A549 (cell line): Measurements from ENCODE around the gene DVL2. TPM values are rescaled to one million over a fixed set of nuclear protein-coding genes. Genes with fewer than 3 reads are reported as not detected.
A peak's percentile ranks its signal among the peaks of the same experiment; 100 is the strongest.

Experiments used
- ATAC-seq, 2 experiments: fragments of 200-7000 bp in 1 of 2; fragments of >200 bp in 1 of 2; cut with Nextera tagmentation in 1 of 2; cut with Tn5 transposase in 1 of 2; 3 replicates each; pipeline versions ENCODE4 v1.8.0 to v1.9.1; 2018 to 2020; ENCODE audit warnings: mild to moderate bottlenecking in 1 of 2, moderate library complexity in 1 of 2
- CTCF ChIA-PET: fragments of 300-600 bp; sonication (Branson Sonifier 250); formaldehyde crosslinking; extraction: SDS; loops from one replicate; lab custom pipeline; 2021; ENCODE audit warnings: antibody characterized with exemption, inconsistent platforms; lab: Yijun Ruan, JAX
- POLR2A ChIA-PET: fragments of 350-600 bp; formaldehyde crosslinking; extraction: SDS; loops from one replicate; lab custom pipeline; 2021; ENCODE audit warnings: antibody characterized with exemption, inconsistent platforms; lab: Yijun Ruan, JAX
- DNase-seq, 2 experiments: peaks; one replicate each; pipeline versions ENCODE4 v3.0.0 to v3.0.0-alpha.2; 2011 to 2016; ENCODE audit warnings: low read depth in 1 of 2, low spot score in 1 of 2
- FAIRE-seq: peaks from 2 replicates; lab custom pipeline; 2011; peaks lifted over from hg19 to GRCh38; lab: Jason Lieb, UNC
- H3K27ac ChIP-seq, 2 experiments: fragments of >200 bp; sonication (Bioruptor Twin); formaldehyde crosslinking; 3 replicates each; pipeline ENCODE4 v1.5.1; 2016 to 2017
- H3K4me1 ChIP-seq: fragments of >200 bp; sonication (Bioruptor Twin); formaldehyde crosslinking; 3 replicates; pipeline ENCODE4 v1.6.1; 2016
- H3K4me2 ChIP-seq: fragments of >200 bp; sonication (Bioruptor Twin); formaldehyde crosslinking; 3 replicates; pipeline ENCODE4 v1.6.1; 2016
- H3K4me3 ChIP-seq: fragments of >200 bp; sonication (Bioruptor Twin); formaldehyde crosslinking; 3 replicates; pipeline ENCODE4 v1.5.1; 2016
- H3K9me3 ChIP-seq: fragments of >200 bp; sonication (Bioruptor Twin); formaldehyde crosslinking; 3 replicates; pipeline ENCODE4 v1.6.1; 2016
- CEBPB ChIP-seq, 2 experiments: fragments of >200 bp in 1 of 2; sonication (Bioruptor Twin) in 1 of 2; formaldehyde crosslinking in 1 of 2; IDR thresholded peaks; 2 replicates each; pipeline ENCODE4 v1.6.1; 2012 to 2016
- FOXS1 ChIP-seq: fragments of 250-450 bp; sonication (Bioruptor Pico); IDR thresholded peaks from 2 replicates; pipeline ENCODE4 v1.5.0; 2020; ENCODE audit warnings: mild to moderate bottlenecking, moderate library complexity
- HEYL ChIP-seq: fragments of 250-450 bp; sonication (Bioruptor Pico); IDR thresholded peaks from 2 replicates; pipeline ENCODE4 v1.8.0; 2021; ENCODE audit warnings: mild to moderate bottlenecking, moderate library complexity
- JUN ChIP-seq, 2 experiments: fragments of >200 bp; sonication (Bioruptor Twin); formaldehyde crosslinking; IDR thresholded peaks; 2 replicates in 1 of 2; 3 replicates in 1 of 2; pipeline ENCODE4 v1.6.1; 2016 to 2017
- MAFK ChIP-seq: fragments of 450-650 bp; IDR thresholded peaks from 2 replicates; pipeline ENCODE4 v1.6.1; 2014; ENCODE audit not compliant: partially characterized antibody
- NPAS2 ChIP-seq: fragments of 250-450 bp; sonication (Bioruptor Pico); IDR thresholded peaks from 2 replicates; pipeline ENCODE4 v1.8.0; 2022; ENCODE audit warnings: mild to moderate bottlenecking, moderate library complexity, borderline replicate concordance
- POLR2A ChIP-seq: IDR thresholded peaks from 2 replicates; pipeline ENCODE4 v1.6.1; 2012; ENCODE audit warnings: mild to moderate bottlenecking, low read length
- POLR2AphosphoS2 ChIP-seq: conservative IDR thresholded peaks from 2 replicates; pipeline ENCODE4 v1.6.1; 2012; ENCODE audit warnings: low read length, improper control_type of control experiment, inconsistent platforms
- RAD21 ChIP-seq, 2 experiments: fragments of >200 bp in 1 of 2; sonication (Bioruptor Twin) in 1 of 2; formaldehyde crosslinking in 1 of 2; IDR thresholded peaks in 1 of 2; conservative IDR thresholded peaks in 1 of 2; 2 replicates in 1 of 2; 3 replicates in 1 of 2; pipeline ENCODE4 v1.6.1; 2012 to 2018; ENCODE audit warnings: inconsistent platforms in 1 of 2
- RCOR1 ChIP-seq: fragments of 150-350 bp; IDR thresholded peaks from 2 replicates; pipeline ENCODE4 v1.6.1; 2014; ENCODE audit warnings: antibody characterized with exemption, low read length, low read depth
- SMC3 ChIP-seq: fragments of >200 bp; sonication (Bioruptor Twin); formaldehyde crosslinking; IDR thresholded peaks from 3 replicates; pipeline ENCODE4 v1.6.1; 2018; ENCODE audit warnings: inconsistent platforms
- TFCP2L1 ChIP-seq: fragments of 250-450 bp; sonication (Bioruptor Pico); IDR thresholded peaks from 2 replicates; pipeline ENCODE4 v1.5.0; 2021; ENCODE audit warnings: mild to moderate bottlenecking
- TP53 ChIP-seq: fragments of 250-450 bp; sonication (Bioruptor Pico); IDR thresholded peaks from 2 replicates; pipeline ENCODE4 v1.5.0; 2021; ENCODE audit warnings: mild to moderate bottlenecking, moderate library complexity
- ZSCAN20 ChIP-seq: fragments of 250-450 bp; sonication (Bioruptor Pico); IDR thresholded peaks from 2 replicates; pipeline ENCODE4 v1.8.0; 2022; ENCODE audit warnings: mild to moderate bottlenecking, moderate library complexity
- WGBS: methylation state at CpG from one replicate; pipeline ENCODE4 v1.1.6; 2017; ENCODE audit errors: missing lambda C conversion rate; 5-methylcytosine and 5-hydroxymethylcytosine counted together
- polyA plus RNA-seq, 4 experiments: library from polyadenylated mRNA; depleted of rRNA in 3 of 4; stranded (reverse); fragments of >200 nt; fragmentation: RNase III in 1 of 4; extraction: RNeasy Plus Mini Kit Qiagen cat#74134 plus additional on column Dnase treatment in 1 of 4; gene quantifications; 2 replicates in 3 of 4; 3 replicates in 1 of 4; pipeline ENCODE4 v1.2.3, GENCODE V29; 2011 to 2017
- TF ChIP-seq, protein P1 (sequence below): IDR thresholded peaks from 2 replicates; pipeline ENCODE4 v1.6.1; 2012
- TF ChIP-seq, protein P2 (sequence below): fragments of >200 bp; sonication (Bioruptor Twin); formaldehyde crosslinking; IDR thresholded peaks from 3 replicates; pipeline ENCODE4 v1.5.1; 2016
- TF ChIP-seq, protein P3 (sequence below): IDR thresholded peaks from 2 replicates; pipeline ENCODE4 v1.6.1; 2012

Gene DVL2
- polyA plus RNA-seq, 2 of the 4 experiments (the other 2 are of a cell fraction), result 5.7 to 40.4 TPM

DNA sequence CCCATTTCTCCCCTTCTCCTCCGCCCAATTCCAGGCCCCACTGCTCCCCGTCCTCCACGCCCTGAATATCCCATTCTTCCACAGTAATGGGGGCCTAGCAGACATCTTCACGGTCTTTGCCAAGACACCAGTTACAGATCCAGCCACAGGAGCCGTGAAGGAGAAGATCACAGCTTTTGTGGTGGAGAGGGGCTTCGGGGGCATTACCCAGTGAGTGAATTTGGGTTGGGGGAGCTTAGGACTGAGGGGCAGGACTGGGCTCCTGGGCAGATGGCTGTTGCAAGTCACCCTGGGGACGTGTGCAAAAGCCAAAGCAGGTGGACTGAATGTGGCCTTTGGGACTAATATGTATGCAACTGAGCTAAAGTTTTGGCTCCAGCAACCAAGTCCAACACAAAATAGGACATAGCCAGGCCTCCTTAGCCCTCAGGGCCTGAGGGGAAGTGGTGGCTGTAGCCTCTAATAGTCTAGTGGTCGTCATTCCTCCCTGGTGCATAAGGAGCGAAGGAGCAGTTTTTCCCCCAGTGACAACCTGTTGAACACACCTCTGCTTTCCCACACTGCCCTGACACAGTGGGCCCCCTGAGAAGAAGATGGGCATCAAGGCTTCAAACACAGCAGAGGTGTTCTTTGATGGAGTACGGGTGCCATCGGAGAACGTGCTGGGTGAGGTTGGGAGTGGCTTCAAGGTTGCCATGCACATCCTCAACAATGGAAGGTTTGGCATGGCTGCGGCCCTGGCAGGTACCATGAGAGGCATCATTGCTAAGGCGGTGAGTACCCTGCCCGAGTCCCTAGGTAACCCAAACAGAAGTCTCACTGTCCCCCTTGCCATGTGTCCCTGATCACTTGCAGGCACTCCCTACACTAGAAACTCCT is 12.0 kb downstream of the DVL2 start:
- CTCF ChIA-PET, result interaction anchor here (1.0 to 10.0 kb wide), 8 partner anchors 15 to 177 kb away, joined by 3 to 169 read pairs (median 6); partner anchors contain the start of genes DVL2, GABARAP and PHF23
- Histone ChIP-seq H3K4me2 (no peak overlapping the region), H3K4me1 (peaks cover 30% of the 10 kb centered on the region), H3K4me3 (no peak overlapping the region), H3K9me3 (no peaks in the 10 kb centered on the region)
- no peak for ATAC-seq
- no peak for FAIRE-seq
- DNase-seq, result no peak
- POLR2A ChIA-PET, result interaction anchor here (0.8 to 0.9 kb wide), 2 partner anchors 12 to 16 kb away, joined by 3 read pairs; partner anchors contain the start of gene DVL2
- TF ChIP-seq RCOR1 (no peak), JUN (IDR thresholded peaks at IDR 0.05) (peak; percentile 19 to 37; a peak in 2 of 5 replicates), POLR2AphosphoS2 (peak; percentile 67; the same call in 1 of the 2 replicates), POLR2A (0 out of 2 replicates have a peak, but pooled peaks have one; percentile 4)
- TF ChIP-seq, all 56 proteins: peak for 3
- 88% methylated on average over 15 of the region's 15 CpGs for WGBS
- H3K27ac ChIP-seq, result no peak overlapping the region

DNA sequence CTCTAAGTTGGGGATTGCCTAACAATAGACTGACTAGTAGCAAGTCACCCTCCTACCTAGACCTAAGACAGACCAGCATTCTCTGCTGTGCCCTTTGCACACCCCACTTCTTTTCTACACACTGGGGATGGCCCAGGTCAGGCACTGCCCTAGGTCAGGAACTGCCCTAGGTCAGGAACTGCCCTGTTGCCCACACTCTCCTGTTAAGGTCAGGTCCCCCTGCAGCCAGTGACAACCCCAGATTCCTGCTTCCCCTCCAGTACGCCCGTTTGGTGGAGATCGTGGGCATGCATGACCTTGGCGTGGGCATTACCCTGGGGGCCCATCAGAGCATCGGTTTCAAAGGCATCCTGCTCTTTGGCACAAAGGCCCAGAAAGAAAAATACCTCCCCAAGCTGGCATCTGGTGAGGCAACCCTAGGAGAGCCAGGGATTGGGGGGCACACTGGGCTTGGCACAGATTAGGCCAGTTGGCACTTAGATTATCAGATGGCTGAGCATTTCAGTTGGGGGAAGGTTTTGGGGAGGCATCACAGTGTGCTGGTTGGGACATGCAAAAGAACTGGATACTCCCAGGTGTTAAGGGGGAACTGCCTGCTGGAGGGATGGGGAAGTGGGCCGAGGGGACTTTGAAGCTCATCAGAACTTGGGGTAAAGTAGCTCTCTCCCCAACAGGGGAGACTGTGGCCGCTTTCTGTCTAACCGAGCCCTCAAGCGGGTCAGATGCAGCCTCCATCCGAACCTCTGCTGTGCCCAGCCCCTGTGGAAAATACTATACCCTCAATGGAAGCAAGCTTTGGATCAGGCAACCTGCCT is 12.8 kb downstream of the DVL2 start:
- H3K4me3 ChIP-seq, result no peak overlapping the region
- ATAC-seq (peak in 1 of 2 experiments; percentile 0; a peak in 2 of 6 replicates), DNase-seq (no peak), FAIRE-seq (no peak)
- H3K9me3 ChIP-seq, result no peaks in the 10 kb centered on the region
- WGBS, result 90% methylated on average over 10 of the region's 10 CpGs
- CTCF ChIA-PET, result interaction anchor here (0.6 to 10.0 kb wide), 26 partner anchors 12 to 644 kb away, joined by 3 to 169 read pairs (median 4); partner anchors contain the start of genes DVL2, GABARAP and PHF23
- H3K4me2 ChIP-seq, result peak overlapping the region; percentile 86
- peaks cover 36% of the 10 kb centered on the region for H3K4me1 ChIP-seq
- TF ChIP-seq, protein P1, sequence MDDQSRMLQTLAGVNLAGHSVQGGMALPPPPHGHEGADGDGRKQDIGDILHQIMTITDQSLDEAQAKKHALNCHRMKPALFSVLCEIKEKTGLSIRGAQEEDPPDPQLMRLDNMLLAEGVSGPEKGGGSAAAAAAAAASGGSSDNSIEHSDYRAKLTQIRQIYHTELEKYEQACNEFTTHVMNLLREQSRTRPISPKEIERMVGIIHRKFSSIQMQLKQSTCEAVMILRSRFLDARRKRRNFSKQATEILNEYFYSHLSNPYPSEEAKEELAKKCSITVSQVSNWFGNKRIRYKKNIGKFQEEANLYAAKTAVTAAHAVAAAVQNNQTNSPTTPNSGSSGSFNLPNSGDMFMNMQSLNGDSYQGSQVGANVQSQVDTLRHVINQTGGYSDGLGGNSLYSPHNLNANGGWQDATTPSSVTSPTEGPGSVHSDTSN, result peak; percentile 14
- no peak; the same call in 1 of the 2 replicates for TF ChIP-seq TP53 (CRISPR knock-in tag)
- POLR2A ChIA-PET, result interaction anchor here (0.8 to 2.7 kb wide), 8 partner anchors 8 to 93 kb away, joined by 3 to 63 read pairs (median 4); partner anchors contain the start of genes DVL2, GABARAP, PHF23 and SLC2A4
- peak overlapping the region in 1 of 2 experiments; percentile 98; a peak in 4 of 6 replicates for H3K27ac ChIP-seq

DNA sequence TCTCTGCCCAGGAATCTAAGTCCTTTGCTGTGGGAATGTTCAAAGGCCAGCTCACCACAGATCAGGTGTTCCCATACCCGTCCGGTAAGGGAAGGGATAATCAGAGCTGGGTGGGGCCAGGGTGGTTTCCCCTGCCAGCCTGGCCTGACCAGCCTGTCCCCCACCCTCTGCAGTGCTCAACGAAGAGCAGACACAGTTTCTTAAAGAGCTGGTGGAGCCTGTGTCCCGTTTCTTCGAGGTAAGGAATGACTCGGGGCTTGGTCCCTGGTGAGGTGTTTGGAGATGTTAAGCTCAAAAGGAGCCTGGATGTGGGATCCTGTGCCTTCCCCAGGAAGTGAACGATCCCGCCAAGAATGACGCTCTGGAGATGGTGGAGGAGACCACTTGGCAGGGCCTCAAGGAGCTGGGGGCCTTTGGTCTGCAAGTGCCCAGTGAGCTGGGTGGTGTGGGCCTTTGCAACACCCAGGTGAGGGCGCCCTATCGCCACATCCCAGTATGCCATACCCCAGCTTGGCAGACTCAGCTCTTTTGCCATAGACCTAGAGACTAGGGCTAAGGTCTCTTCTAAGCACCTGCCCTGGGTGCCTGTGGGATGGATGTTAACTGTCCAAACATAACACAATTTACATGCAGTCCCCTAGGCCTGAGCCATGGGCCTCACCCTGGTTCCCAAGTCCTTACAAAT is 13.6 kb downstream of the DVL2 start:
- FAIRE-seq, result peak; percentile 91
- Histone ChIP-seq H3K27ac (peak overlapping the region; percentile 88 to 98), H3K9me3 (no peaks in the 10 kb centered on the region), H3K4me2 (peak overlapping the region; percentile 86), H3K4me3 (peak overlapping the region; percentile 74), H3K4me1 (peaks cover 44% of the 10 kb centered on the region)
- CTCF ChIA-PET, result interaction anchor here (0.5 to 10.0 kb wide), 30 partner anchors 11 to 644 kb away, joined by 3 to 169 read pairs (median 4); partner anchors contain the start of genes DVL2, GABARAP and PHF23
- WGBS, result 9% methylated on average over 11 of the region's 11 CpGs
- TF ChIP-seq, protein P2, sequence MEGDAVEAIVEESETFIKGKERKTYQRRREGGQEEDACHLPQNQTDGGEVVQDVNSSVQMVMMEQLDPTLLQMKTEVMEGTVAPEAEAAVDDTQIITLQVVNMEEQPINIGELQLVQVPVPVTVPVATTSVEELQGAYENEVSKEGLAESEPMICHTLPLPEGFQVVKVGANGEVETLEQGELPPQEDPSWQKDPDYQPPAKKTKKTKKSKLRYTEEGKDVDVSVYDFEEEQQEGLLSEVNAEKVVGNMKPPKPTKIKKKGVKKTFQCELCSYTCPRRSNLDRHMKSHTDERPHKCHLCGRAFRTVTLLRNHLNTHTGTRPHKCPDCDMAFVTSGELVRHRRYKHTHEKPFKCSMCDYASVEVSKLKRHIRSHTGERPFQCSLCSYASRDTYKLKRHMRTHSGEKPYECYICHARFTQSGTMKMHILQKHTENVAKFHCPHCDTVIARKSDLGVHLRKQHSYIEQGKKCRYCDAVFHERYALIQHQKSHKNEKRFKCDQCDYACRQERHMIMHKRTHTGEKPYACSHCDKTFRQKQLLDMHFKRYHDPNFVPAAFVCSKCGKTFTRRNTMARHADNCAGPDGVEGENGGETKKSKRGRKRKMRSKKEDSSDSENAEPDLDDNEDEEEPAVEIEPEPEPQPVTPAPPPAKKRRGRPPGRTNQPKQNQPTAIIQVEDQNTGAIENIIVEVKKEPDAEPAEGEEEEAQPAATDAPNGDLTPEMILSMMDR, result peak; percentile 66
- TF ChIP-seq NPAS2 (CRISPR knock-in tag) (no peak), CEBPB (IDR thresholded peaks at IDR 0.05) (peak in 1 of 2 experiments; percentile 18; a peak in 1 of 4 replicates), ZSCAN20 (CRISPR knock-in tag) (no peak), RAD21 (conservative IDR thresholded peaks at IDR 0.05 in 1 of 2, IDR thresholded peaks at IDR 0.05 in 1 of 2) (peak; percentile 60 to 69), TFCP2L1 (CRISPR knock-in tag) (no peak; the same call in 1 of the 2 replicates), FOXS1 (no peak), SMC3 (peak; percentile 46; the same call in 2 of the 3 replicates), JUN (IDR thresholded peaks at IDR 0.05) (peak in 1 of 2 experiments; percentile 12; a peak in 2 of 5 replicates), MAFK (peak; percentile 93), POLR2A (peak; percentile 30), HEYL (CRISPR knock-in tag) (no peak)
- TF ChIP-seq, protein P1, result no peak; the same call in none of the 2 replicates
- TF ChIP-seq, protein P3, sequence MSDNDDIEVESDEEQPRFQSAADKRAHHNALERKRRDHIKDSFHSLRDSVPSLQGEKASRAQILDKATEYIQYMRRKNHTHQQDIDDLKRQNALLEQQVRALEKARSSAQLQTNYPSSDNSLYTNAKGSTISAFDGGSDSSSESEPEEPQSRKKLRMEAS, result peak; percentile 27; the same call in 1 of the 2 replicates
- DNase-seq, result peak; percentile 87 to 92
- POLR2A ChIA-PET, result interaction anchor here (0.6 to 2.7 kb wide), 9 partner anchors 9 to 349 kb away, joined by 3 to 63 read pairs (median 5); partner anchors contain the start of genes DVL2, GABARAP, PHF23 and SLC2A4
- ATAC-seq, result peak; percentile 55 to 76
